IPS-18c (cell line): ENCODE data around the gene KCTD5.
"Not testable (repeated sequence)": the region's sequence is repeated elsewhere in the genome, so short reads cannot be mapped to it uniquely, and the experiment has no call there.

Experiments used
- H3K4me3 ChIP-seq: 2 replicates; pipeline ENCODE4 v1.7.0; 2013; ENCODE audit warnings: low read depth, mild to moderate bottlenecking, low read length, moderate library complexity; ENCODE audit not compliant: insufficient read depth
- H3K9me3 ChIP-seq: one replicate; pipeline ENCODE4 v1.6.1; 2013; ENCODE audit warnings: mild to moderate bottlenecking, low read length, moderate library complexity; ENCODE audit not compliant: control insufficient read depth, insufficient read depth

KCTD5 gene

DNA sequence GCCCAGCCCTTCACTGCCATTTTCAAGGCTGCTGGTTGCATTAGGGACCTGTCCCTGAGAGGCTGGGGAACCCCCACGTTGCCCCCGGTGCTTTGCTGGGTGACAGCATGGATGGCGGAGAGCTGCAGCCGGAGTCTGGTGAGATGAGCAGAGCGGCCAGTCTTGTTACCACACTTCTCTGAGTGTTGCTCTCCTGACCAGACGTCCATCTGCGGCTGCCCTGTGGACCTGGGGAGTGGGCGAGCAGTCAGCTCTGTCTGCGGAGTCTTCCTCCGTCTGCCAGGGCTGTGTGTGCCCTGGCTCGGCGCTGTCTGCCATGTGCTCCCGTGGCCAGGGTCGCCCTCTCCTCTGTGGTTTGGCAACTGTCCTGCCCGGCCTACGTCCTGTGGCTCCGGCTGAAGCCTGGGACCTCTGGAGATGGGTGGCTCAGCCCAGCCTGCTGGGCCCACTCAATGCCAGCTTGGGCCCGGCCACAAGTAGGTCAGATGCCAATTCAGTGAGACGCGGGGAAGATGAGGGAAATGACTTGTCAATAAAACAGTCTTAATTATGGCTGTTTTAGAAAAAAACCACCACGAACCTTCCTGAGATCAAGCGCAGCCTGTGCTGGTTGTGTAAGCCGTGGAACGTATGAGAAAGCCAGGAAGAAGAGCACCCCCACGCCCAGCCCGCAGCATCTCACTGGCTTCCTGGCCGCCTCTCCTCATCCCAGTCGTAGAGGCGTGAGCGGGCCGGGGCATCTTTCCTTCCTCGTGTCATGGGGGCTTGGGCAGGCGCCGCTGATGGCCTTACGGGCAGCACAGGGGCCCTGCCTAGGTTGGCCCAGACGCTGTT is 7.9 kb downstream of the KCTD5 start:
- Histone ChIP-seq H3K9me3 (no peaks in the 10 kb centered on the region), H3K4me3 (no peak overlapping the region)

- Histone ChIP-seq H3K4me3 (no peak overlapping the region), H3K9me3 (no peaks in the 10 kb centered on the region)
Observed at GRCh38 chr16:2690852-2691251, 8.5 kb downstream of the KCTD5 start.

GRCh38 chr16:2691491-2692248 is 9.3 kb downstream of the KCTD5 start:
- Histone ChIP-seq H3K9me3 (no peaks in the 10 kb centered on the region), H3K4me3 (no peak overlapping the region)

- no peaks in the 10 kb centered on the region for H3K9me3 ChIP-seq
- no peak overlapping the region for H3K4me3 ChIP-seq
Observed at GRCh38 chr16:2692251-2692947, 10.1 kb downstream of the KCTD5 start.

DNA sequence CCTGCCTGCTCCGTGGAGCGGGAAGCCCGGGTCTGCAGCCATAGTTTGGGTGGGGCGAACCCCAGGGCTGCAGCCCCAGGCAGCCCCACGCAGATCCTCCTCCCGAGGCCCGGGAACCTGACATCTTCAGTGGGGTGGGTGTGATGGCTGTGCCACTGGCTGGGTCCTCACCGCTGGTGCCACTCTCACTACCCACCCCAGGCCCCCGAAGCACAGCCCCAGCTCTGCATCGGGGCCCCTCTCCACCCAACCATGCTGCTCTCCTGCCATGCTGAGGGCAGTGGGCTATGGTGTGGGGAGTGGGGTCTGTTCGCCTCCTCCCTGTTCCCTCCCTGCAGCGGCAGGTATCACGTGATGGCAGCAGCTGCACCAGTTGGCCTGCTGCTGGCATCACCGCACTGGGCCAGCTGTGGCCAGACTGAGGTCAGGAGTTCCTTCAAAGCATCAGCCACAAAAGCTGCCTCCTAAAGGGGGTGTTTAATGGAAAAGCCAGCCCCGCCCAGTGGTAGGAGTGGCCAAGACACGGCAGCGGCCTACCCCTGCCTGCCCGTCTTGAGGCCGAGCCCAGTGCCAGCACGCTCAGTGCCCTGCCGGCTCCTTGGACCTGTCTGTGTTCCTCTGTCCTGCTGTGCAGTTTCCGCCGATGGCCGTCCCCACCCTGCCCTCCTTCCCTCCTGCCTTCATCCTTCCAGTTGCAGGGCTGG is 10.8 kb downstream of the KCTD5 start:
- Histone ChIP-seq H3K4me3 (no peak overlapping the region), H3K9me3 (no peaks in the 10 kb centered on the region)

- not testable (repeated sequence) for H3K9me3 ChIP-seq, H3K4me3 ChIP-seq
Observed at GRCh38 chr16:2696601-2697250, 14.4 kb downstream of the KCTD5 start.

GRCh38 chr16:2697401-2697948 is 15.2 kb downstream of the KCTD5 start:
- Histone ChIP-seq H3K4me3 (no peak overlapping the region), H3K9me3 (no peaks in the 10 kb centered on the region)

DNA sequence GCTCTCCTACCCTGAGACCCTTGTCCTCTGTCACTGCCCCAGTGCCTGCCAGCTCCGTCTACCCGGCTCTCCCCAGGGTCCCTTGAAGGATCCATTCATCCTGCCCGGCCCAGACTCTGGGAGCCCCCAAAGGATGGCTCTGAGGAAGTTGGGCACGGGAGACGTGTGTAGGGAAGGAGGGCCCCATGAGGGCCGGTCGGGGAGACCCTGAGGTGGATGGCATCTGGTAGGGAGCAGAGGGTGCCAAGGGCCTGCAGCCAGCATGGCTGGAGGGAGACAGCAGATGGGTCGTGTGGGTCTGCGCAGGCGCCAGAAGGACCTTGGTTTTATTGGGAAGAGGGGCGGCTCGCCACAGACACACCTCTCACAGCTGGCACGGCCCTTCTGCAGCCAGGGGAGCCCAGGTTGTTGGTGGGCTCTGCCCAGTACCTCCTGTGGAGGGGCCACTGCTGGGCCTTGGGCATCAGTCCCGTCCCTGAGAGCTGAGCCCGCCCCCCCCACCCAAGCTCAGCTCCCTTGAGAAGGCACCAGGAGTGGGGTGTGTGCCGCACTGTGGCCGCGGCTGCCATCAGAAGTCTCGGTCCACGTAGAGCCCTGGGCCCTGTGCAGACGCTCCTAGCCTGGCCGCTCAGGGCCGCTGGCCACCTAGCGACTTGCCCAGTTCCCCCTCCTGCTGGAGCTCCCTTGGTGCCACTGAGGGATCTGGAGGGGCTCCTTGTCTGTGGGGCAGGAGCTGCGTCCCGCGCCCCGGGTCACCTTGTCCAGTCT is 16.0 kb downstream of the KCTD5 start:
- Histone ChIP-seq H3K4me3 (no peak overlapping the region), H3K9me3 (no peaks in the 10 kb centered on the region)

DNA sequence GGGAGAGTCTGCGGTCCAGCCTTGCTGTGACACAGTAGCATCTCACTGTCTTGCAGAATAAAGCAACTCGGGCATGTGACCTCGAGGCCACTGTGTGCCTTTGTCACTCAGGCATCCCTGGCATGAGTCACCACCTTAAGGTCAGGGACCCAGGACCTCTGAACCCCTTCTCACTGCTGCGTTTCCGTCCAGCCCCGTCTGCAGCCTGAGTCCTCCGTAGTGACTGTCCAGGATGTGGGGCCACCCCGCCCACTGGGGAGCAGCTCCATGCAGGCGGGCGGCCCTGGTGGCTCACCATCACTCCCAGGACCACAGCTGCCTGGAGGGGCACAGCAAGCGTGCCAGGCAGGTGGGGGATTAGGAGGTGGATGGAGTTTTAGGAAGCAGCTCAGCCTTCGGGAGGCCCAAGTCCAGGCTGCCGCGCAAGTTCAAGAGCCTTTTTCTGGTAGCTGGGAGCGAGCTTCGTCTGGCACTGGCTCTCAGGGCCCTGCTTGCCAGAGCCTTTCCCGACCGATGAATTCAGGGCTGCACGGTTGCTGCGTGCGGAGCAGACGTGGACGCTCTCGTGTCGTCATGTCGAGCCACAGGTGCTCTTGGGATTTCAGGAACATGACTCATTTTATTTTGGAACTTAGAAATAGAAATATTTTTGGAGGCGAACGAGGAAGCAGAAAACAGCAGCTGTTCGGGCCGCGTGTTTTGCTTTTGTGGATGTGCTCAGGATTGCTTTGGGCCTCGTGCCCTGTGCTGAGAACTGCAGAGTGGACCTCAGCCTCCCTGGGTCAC is 16.8 kb downstream of the KCTD5 start:
- H3K9me3 ChIP-seq, result no peaks in the 10 kb centered on the region
- no peak overlapping the region for H3K4me3 ChIP-seq

DNA sequence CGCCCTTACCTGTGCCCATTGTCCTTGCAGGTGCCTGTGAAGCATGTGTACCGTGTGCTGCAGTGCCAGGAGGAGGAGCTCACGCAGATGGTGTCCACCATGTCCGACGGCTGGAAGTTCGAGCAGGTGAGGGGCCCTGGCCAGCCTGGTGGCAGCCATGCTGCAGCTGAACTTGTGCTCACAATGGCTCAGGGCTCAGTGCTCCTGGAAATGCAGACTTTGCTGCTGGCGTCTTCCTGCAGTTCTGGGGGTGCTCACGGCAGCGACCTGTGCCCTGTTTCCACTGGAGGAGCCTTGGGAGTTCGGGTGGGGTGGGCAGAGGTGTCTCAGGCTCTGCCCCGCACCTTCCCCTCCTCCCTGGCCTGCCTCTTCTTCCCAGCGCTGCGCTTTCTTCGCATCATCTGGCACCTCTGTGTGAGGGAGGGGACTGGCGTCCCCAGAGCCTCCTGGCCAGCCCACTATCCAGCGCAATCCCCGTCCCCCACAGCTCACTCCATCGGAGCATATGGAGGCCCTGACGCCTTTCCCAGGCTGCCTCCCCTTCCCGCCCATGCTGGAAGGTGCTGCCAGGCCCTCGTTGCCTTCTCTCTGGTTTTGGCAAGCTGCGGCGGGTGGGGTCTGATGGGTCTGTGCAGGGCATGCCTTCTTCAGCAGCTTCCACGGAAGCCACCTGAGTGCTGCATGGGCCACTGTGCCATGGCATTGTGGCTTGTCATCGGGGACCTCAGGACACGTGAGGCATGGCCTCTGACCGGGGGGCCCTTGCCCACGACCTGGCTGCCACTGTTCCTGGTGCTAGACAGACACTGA is 17.7 kb downstream of the KCTD5 start:
- Histone ChIP-seq H3K4me3 (no peak overlapping the region), H3K9me3 (no peaks in the 10 kb centered on the region)

DNA sequence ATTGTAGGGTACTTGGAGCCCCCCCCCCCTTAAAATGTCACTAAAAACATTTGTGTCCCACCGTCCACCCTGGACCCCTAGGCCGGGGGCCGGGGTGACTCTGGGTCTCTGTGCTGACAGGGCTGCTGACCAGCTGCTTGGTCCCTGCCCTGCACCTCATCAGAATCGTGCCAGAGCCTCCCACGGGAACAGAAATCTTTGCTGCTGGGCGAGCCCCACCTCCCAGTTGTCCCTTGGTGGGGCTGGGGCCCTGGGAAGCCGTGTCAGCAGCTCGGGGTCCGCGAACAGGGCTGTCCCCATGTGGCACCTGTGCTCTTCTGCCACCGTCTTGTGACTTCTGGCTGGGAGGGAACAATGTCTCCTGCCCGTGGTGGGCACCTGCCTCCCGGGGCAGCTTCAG is 18.5 kb downstream of the KCTD5 start:
- H3K9me3 ChIP-seq, result no peaks in the 10 kb centered on the region
- no peak overlapping the region for H3K4me3 ChIP-seq

DNA sequence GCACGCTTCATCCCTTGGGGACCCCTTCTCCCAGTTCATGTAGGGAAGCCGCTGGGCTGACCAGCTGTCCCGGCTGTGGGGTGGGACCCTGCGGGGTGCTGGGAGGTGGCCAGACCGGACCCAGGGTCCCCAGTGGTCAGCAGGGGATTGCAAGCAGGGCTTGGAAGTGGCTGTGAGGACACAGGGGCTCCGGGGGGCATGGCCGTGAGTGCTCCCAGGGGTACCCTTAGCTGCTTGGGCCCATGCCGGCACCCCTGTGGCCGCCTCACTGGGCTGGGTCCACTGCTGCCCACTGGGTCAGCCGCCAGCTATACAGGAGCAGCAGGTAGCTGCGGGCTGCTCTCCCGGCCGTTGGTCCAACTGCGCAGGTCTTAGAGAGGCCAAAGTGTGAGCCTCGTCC is 18.9 kb downstream of the KCTD5 start:
- Histone ChIP-seq H3K4me3 (no peak overlapping the region), H3K9me3 (no peaks in the 10 kb centered on the region)

DNA sequence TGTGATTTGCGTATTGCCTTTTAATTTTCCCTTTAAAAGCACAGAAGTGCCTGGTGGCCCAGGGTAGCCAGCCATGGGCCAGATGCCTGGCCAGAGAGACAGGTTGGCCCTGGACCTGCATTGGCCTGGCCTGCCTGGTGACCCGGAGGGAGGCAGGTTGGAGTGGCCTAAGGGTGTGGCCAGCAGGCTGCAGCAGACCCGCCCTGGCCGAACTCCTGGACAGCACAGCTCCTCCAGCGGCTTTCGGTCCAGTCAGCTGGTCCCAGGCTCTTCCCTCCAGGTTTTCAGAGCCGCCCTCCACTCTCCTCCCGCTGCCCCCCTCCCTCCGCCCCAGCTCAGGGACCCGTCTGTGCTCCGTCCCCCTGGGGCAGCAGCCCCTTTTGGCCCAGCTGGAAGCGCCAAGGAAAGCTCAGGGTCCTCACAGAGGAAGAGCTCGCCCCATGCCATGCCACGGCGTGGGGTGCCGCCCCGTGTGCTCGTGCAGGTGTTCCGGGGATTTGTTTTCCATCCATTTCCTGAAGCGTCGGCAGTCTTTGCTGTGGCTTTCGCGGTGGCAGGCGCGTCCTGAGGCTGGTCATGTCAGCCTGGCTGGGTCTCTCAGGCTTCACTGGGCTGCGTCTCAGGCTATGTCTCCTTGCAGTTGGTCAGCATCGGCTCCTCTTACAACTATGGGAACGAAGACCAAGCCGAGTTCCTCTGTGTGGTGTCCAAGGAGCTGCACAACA is 19.6 kb downstream of the KCTD5 start:
- Histone ChIP-seq H3K9me3 (no peaks in the 10 kb centered on the region), H3K4me3 (no peak overlapping the region)

- H3K4me3 ChIP-seq, result no peak overlapping the region
- no peaks in the 10 kb centered on the region for H3K9me3 ChIP-seq
Observed at GRCh38 chr16:2702438-2702825, 20.1 kb downstream of the KCTD5 start.
